Osteoblast (primary cell): Measurements from ENCODE around the gene CPD. TPM values are rescaled to one million over a fixed set of nuclear protein-coding genes. Genes with fewer than 3 reads are reported as not detected.
A peak's percentile ranks its signal among the peaks of the same experiment; 100 is the strongest.

ENCODE experiments used
- DNase-seq: peaks from one replicate; pipeline ENCODE4 v3.0.0; 2011; ENCODE audit warnings: low spot score, mixed read lengths; ENCODE audit not compliant: insufficient read length; ENCODE audit errors: missing footprints
- H2AFZ ChIP-seq: 2 replicates; pipeline ENCODE4 v1.6.0; 2011; ENCODE audit warnings: mild to moderate bottlenecking, low read length
- H3K27ac ChIP-seq: 2 replicates; pipeline ENCODE4 v1.5.1; 2011; ENCODE audit warnings: mild to moderate bottlenecking, low read depth, low read length, moderate library complexity
- H3K27me3 ChIP-seq: 2 replicates; pipeline ENCODE4 v1.6.0; 2012; ENCODE audit warnings: mild to moderate bottlenecking, control low read depth, inconsistent platforms, low read length, moderate library complexity; ENCODE audit not compliant: insufficient read depth
- H3K36me3 ChIP-seq: 2 replicates; pipeline ENCODE4 v1.5.1; 2011; ENCODE audit warnings: mild to moderate bottlenecking, low read length, control low read depth, moderate library complexity; ENCODE audit not compliant: insufficient read depth
- H3K4me1 ChIP-seq: 2 replicates; pipeline ENCODE4 v1.5.1; 2011; ENCODE audit warnings: mild to moderate bottlenecking, low read length, control low read depth, moderate library complexity; ENCODE audit not compliant: insufficient read depth
- H3K4me2 ChIP-seq: 2 replicates; pipeline ENCODE4 v1.6.0; 2011; ENCODE audit warnings: mild to moderate bottlenecking, low read length; ENCODE audit not compliant: insufficient read depth
- H3K4me3 ChIP-seq: fragments of 200-600 bp; sonication (generic); 3 replicates; pipeline ENCODE4 v1.5.1; 2012; ENCODE audit warnings: mild to moderate bottlenecking, low read length, inconsistent platforms; ENCODE audit not compliant: insufficient read depth
- H3K79me2 ChIP-seq: 2 replicates; pipeline ENCODE4 v1.6.0; 2012; ENCODE audit warnings: mild to moderate bottlenecking, low read length, control low read depth, inconsistent platforms; ENCODE audit not compliant: insufficient read depth
- H3K9me3 ChIP-seq: 2 replicates; pipeline ENCODE4 v1.5.1; 2011; ENCODE audit warnings: low read depth, low read length, control low read depth
- H4K20me1 ChIP-seq: 2 replicates; pipeline ENCODE4 v1.6.0; 2012; ENCODE audit warnings: mild to moderate bottlenecking, low read length, control low read depth; ENCODE audit not compliant: insufficient read depth
- CTCF ChIP-seq: IDR thresholded peaks from 2 replicates; pipeline ENCODE4 v1.5.1; 2011; ENCODE audit warnings: mild to moderate bottlenecking, low read depth, low read length, moderate library complexity; ENCODE audit errors: extremely low read depth
- total RNA-seq: library from RNA; depleted of rRNA; stranded (reverse); fragments of >200 nt; gene quantifications from 2 replicates; pipeline ENCODE4 v1.2.3, GENCODE V29; 2012

CPD gene
- total RNA-seq, 1 donor = 95.2 TPM

DNA sequence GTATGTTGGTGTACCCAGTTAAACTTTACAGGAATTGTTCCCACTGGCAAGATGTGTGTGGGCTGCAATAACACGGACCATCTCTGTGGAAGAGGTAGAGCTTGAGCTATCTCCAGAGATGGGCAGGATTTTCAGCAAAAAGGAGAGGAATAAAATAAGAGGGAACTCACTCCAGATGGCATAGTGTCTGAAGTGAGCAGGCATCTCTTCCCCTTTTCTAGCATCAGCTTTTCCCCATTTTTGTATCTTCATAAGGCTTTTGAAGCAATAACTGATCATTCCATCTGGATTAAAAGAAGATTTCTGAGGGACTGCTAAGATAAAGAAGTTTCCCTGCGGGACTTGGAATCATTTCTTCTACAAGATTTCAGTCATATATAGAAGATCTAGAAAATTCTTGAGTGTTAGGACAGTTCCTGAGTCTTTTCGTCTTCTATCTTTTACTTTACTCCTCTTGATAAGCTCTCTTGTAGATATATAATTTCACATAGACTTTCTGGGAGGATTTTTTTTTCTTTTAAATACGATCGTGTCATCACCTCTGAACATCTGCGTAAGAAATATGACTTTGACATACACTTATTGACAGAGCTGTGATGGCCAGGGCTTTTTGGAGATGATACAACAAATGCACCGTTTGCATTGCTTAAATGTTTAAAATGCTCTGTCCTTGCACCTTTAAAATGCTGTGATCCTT, 2.1 kb downstream of the CPD start:
- H2AFZ ChIP-seq = no peak overlapping the region
- DNase-seq = peak; percentile 39
- H3K4me3 ChIP-seq = no peak overlapping the region
- H3K4me1 ChIP-seq = peaks cover 36% of the 10 kb centered on the region
- H3K4me2 ChIP-seq = peak overlapping the region; percentile 92
- H3K36me3 ChIP-seq = peaks cover 5% of the 10 kb centered on the region
- H3K27ac ChIP-seq = no peak overlapping the region
- TF ChIP-seq CTCF = no peak
- H3K27me3 ChIP-seq = no peaks in the 10 kb centered on the region
- no peaks in the 10 kb centered on the region for H3K9me3 ChIP-seq
- peaks cover 18% of the 10 kb centered on the region for H4K20me1 ChIP-seq
- H3K79me2 ChIP-seq = peaks cover 38% of the 10 kb centered on the region

DNA sequence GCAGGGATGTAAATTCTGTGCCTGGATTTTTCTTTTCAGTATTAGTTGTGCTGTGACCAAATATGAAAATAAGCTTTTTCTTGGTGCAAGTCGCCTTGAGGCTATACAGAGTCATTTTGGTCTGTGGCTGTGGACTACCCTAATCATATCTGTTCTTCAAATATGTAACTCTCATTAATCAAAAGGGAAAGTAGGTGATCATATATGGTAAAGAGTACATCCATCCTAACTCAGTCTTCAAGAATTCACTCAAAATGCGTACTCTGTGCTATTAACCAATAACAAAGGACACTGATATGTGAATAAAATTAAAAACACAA, 2.6 kb downstream of the CPD start:
- H2AFZ ChIP-seq = no peak overlapping the region
- TF ChIP-seq CTCF = no peak
- H3K27me3 ChIP-seq = no peaks in the 10 kb centered on the region
- H3K27ac ChIP-seq = no peak overlapping the region
- peaks cover 31% of the 10 kb centered on the region for H3K4me1 ChIP-seq
- DNase-seq = no peak
- peaks cover 10% of the 10 kb centered on the region for H3K36me3 ChIP-seq
- no peaks in the 10 kb centered on the region for H3K9me3 ChIP-seq
- peaks cover 18% of the 10 kb centered on the region for H4K20me1 ChIP-seq
- H3K4me2 ChIP-seq = peak overlapping the region; percentile 92
- no peak overlapping the region for H3K4me3 ChIP-seq
- peaks cover 38% of the 10 kb centered on the region for H3K79me2 ChIP-seq

DNA sequence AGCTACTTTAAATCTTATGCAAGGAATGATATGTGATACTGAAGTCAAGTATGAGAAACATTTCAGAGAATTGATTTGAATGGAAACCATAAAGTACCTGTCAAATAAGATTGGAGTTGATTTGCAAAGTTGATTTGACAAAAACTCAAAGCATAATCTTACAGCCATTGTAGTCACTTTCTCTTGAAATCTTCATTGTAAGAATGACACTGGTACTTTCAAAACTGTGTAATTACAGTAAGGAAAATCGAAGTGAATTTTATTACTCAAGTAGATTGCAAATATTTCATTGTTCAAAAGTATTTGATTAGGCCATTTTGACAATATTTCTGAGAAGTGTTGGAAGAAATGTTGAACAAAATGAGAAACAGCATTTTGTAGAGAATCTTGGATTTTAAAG, 3.6 kb downstream of the CPD start:
- Histone ChIP-seq H3K27me3 (no peaks in the 10 kb centered on the region), H3K27ac (no peak overlapping the region), H3K4me2 (no peak overlapping the region), H4K20me1 (peaks cover 18% of the 10 kb centered on the region), H3K79me2 (peaks cover 38% of the 10 kb centered on the region), H2AFZ (no peak overlapping the region), H3K4me3 (no peak overlapping the region), H3K4me1 (peaks cover 21% of the 10 kb centered on the region), H3K9me3 (no peaks in the 10 kb centered on the region), H3K36me3 (peaks cover 15% of the 10 kb centered on the region)
- no peak for TF ChIP-seq CTCF
- no peak for DNase-seq

DNA sequence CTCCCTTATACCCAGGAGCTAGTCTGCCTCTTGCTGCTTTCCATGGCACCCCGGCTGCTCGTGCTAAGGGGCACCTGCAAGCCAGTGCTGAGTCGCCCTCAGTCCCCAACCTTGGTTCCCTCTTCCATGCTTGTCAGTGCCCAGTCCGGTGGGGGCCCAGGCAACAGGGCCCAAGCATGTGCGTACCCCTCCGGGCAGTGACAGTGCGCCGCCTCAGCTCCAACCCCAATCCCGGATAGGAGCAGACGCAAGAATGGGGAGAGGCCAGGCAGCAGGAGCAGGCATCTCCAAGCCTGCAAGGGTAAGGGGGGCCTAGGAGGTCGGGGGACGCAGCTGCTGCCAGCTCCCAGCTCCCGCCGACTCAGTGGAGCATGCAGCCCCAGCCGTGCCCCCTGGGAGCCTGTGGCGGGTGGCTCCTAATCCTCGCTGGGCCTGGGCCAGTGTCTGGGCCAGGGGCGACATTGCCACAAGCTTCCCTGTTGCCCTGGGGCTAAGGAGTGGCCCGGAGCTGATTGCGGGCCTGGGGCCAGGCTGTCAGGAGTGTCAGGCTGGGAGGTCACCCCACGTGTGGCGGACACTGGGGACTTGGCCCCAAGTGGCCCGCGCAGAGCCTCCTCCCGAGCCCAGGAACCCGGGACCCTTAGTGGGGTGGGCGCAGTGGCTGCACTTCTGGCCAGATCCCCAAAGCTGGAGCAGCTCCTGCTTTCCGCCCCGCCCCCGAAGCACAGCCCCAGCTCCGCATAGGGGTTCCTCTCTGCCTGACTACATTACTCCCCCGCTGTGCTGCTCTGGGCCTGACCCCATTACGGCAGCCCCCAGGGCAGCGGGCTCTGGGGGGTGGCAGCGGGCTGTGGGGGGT, 9.8 kb downstream of the CPD start:
- H4K20me1 ChIP-seq = no peaks in the 10 kb centered on the region
- H2AFZ ChIP-seq = no peak overlapping the region
- TF ChIP-seq CTCF = no peak
- H3K27me3 ChIP-seq = no peaks in the 10 kb centered on the region
- no peaks in the 10 kb centered on the region for H3K4me1 ChIP-seq
- peaks cover 25% of the 10 kb centered on the region for H3K36me3 ChIP-seq
- no peak overlapping the region for H3K4me2 ChIP-seq
- peak; percentile 51 for DNase-seq
- H3K4me3 ChIP-seq = no peak overlapping the region
- H3K27ac ChIP-seq = no peak overlapping the region
- H3K79me2 ChIP-seq = peaks cover 5% of the 10 kb centered on the region
- no peaks in the 10 kb centered on the region for H3K9me3 ChIP-seq
